Stimulated activated CD8-positive, alpha-beta memory T cell treated with anti-CD3 and anti-CD28 coated beads, Interleukin-7, amount 100 ng/mL, for 48 hours (primary cell): ENCODE data around the gene HMGN2.

Source experiments
- DNase-seq, 2 donors: peaks; one replicate each; pipeline ENCODE4 v3.0.0-alpha.2; 2020; ENCODE audit warnings: low read depth in 1 of 2; ENCODE audit errors: extremely low read depth in 1 of 2

Gene HMGN2

DNA sequence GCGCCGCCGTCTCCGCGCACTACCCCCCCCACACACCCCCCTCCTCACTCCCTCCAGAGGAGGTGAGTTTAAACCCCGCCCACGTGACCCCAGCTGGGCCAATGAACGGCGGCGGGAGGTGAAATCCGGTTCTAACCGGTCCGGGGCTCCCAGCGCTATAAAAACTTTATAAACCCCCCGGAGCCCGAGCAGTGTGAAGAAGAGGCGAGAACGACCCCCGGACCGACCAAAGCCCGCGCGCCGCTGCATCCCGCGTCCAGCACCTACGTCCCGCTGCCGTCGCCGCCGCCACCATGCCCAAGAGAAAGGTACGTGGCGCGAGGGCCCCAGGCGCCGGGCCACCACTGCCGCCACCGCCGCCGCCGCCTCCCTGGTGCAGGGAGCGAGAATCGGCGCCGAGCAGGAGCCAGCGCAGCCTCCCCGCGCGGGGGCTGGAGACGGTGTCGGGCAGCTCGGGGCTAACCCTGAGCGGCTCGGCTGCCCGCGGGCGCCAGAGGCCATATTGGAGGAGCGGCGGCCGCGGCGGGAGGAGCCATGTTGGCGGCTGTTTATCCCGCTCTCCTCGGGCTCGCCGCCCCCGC is at the start of gene HMGN2:
HMGN2 (plus strand) TSS at position 121 of the 581 bp plus-strand sequence; CDS start at position 294, 173 bp downstream.
- peak; percentile 67 to 90 for DNase-seq

GRCh38 chr1:26429721-26430120 is 42.5 kb upstream of the HMGN2 start:
- no peak for DNase-seq

- DNase-seq, result peak; percentile 97
These were observed 40.1 kb upstream of the HMGN2 start, which contains the start of gene DHDDS for GRCh38 chr1:26431979-26432695. DHDDS (plus strand) TSS chr1:26432321; CDS start chr1:26432946, 625 bp downstream.

GRCh38 chr1:26432793-26433192 is 39.4 kb upstream of the HMGN2 start:
- DNase-seq, result no peak

GRCh38 chr1:26434161-26434752 is 38.0 kb upstream of the HMGN2 start:
- no peak for DNase-seq

GRCh38 chr1:26438041-26438440 is 34.2 kb upstream of the HMGN2 start:
- no peak for DNase-seq

DNA sequence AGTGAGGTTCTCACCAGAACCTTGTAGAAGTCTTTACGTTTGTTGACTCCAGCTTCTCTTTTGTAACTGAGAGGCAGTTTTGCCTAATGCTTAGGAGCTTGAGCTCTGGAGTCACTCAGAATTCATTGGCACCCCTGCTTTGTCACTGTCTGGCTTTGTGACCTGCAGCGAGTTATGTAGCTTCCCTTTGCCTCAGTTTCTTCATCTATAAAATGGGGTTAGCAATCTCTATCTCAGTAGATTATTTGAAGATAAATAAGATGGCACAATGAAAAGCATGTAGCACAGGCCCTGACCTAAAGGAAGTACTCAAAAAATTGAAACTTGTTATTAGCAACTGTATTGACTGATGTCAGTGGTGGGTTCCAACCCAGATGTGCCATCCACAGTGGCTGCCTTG is 32.0 kb upstream of the HMGN2 start:
- no peak for DNase-seq

DNA sequence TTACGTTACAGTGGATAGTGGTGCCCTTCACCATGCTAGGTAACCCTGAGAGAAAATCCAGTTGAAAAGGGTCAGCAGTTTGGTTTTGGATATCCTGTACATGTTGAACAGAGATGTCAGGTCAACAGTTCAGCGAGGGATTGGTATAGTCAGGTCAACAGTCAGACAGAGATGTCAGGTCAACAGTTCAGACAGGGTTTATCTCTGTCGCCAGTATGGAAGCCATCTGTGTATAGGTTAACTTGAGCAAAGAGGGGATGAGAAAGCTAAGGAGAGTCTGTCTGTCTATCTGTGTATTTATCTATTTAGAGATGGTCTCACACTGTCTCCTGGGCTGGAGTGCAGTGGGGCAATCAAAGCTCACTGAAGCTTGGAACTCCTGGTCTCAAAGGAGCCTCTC is 22.4 kb upstream of the HMGN2 start:
- no peak for DNase-seq

- DNase-seq, result no peak
These were observed 21.3 kb upstream of the HMGN2 start for GRCh38 chr1:26450908-26451307.

- DNase-seq, result no peak
These were observed 19.6 kb upstream of the HMGN2 start for GRCh38 chr1:26452459-26453183.

DNA sequence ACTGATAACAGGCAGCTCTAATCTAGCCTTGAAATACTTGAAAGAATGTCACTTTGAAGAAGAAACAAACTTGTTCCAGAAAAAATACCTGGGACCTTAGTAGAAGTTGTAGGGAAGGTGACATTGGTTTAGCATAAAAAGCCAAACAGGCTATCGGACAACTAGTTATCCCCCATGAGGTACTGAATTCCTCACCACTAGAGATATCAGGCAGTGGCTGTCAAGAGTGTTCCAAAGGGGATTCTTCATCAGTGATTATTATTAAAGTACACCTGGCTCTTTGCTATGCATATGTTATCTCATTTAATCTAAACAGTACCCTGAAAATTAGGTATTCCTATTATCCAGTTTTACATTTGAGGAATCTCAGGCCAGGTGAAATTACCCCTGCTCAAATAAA is 13.1 kb upstream of the HMGN2 start:
- DNase-seq, result no peak

- no peak for DNase-seq
These were observed 12.6 kb upstream of the HMGN2 start for GRCh38 chr1:26459573-26460031.

GRCh38 chr1:26468911-26469310 is 3.3 kb upstream of the HMGN2 start:
- no peak for DNase-seq

GRCh38 chr1:26469558-26469957 is 2.7 kb upstream of the HMGN2 start:
- no peak for DNase-seq

DNA sequence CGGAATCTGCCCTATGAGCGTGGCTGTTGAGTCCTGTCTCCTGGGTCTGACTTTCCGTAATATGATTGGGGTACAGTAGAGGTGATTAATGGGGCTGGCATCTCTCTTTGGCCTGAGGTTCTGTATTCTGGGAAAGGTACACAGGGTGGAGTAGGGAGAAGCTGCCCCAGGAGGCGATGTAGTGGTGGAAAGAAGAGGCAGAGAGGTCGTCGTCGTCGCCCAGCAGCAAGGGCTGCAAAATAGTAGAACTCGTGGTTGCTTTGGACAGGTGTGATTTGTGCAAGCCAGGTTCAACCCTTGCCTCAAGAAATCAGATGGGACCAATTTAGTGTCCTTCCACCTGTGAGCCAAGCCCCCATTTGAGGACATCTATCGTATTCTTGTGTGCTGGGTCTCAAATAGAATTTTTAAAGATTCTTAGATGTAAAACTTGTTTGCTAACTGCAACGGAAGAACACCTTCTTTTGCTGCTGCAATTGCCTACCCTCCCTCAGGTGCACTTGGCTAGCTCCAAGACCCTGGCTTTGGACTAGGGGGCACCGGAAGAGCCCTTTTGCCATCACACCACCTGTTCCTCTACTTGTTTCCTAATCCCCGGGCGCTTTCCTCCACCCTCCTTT is 1.3 kb upstream of the HMGN2 start:
- DNase-seq, result no peak

GRCh38 chr1:26471498-26472319 is 531 bp upstream of the HMGN2 start:
- DNase-seq, result peak in 1 of 2 donors; percentile 12

- peak; percentile 86 to 92 for DNase-seq
These were observed 933 bp downstream of the HMGN2 start for GRCh38 chr1:26472901-26473845.

GRCh38 chr1:26474818-26475217 is 2.6 kb downstream of the HMGN2 start:
- no peak for DNase-seq

- no peak for DNase-seq
These were observed 3.7 kb downstream of the HMGN2 start for GRCh38 chr1:26475989-26476388.
